HCT116 (cell line): ENCODE results near the gene USP8. TPM values are rescaled to one million over a fixed set of nuclear protein-coding genes. Genes with fewer than 3 reads are reported as not detected.
"Not testable (repeated sequence)": the region's sequence is repeated elsewhere in the genome, so short reads cannot be mapped to it uniquely, and the experiment has no call there.

Experiments used
- ATAC-seq: fragments of 200-7000 bp; cut with Tn5 transposase; 2 replicates; pipeline ENCODE4 v1.9.1; 2020; ENCODE audit warnings: mild to moderate bottlenecking, moderate library complexity
- BruUV-seq: library from RNA; stranded (reverse); fragments of 400-500 nt; replicated peaks from 2 replicates; lab custom pipeline; 2021; lab: Mats Ljungman, UMichigan
- CTCF ChIA-PET: fragments of 300-600 bp; sonication (Branson Sonifier 250); formaldehyde crosslinking; loops from one replicate; lab custom pipeline; 2021; ENCODE audit warnings: antibody characterized with exemption; lab: Charles Lee
- POLR2A ChIA-PET: fragments of 300-600, 350-600 bp; sonication (Branson Sonifier 250); formaldehyde crosslinking; loops from one replicate; lab custom pipeline; 2021; ENCODE audit warnings: antibody characterized with exemption; lab: Charles Lee
- RAD21 ChIA-PET, 2 experiments: fragments of 300-600 bp; sonication (Branson Sonifier 250); formaldehyde crosslinking; loops; one replicate each; lab custom pipeline; 2023; ENCODE audit warnings: low total read pairs in 2 of 2; ENCODE audit not compliant: uncharacterized antibody in 2 of 2, unreplicated experiment in 2 of 2, low non-redundant PET in 1 of 2; lab: Charles Lee
- DNase-seq: peaks from one replicate; pipeline ENCODE4 v3.0.0-alpha.2; 2010; ENCODE audit warnings: low read depth, low spot score
- H2AFZ ChIP-seq: fragments of 200-600 bp; shearing (Covaris generic), sonication (generic); 2 replicates; pipeline ENCODE4 v1.6.1; 2017; ENCODE audit warnings: low read depth, mixed run types, mixed read lengths, antibody characterized with exemption, low read length; ENCODE audit not compliant: poor library complexity, severe bottlenecking
- H3K27ac ChIP-seq: 2 replicates; pipeline ENCODE4 v1.5.1; 2012; ENCODE audit warnings: low read depth, low read length
- H3K27me3 ChIP-seq: fragments of 200-600 bp; sonication (generic); 2 replicates; pipeline ENCODE4 v1.6.1; 2016; ENCODE audit warnings: mixed run types, low read length, mixed read lengths; ENCODE audit not compliant: insufficient read depth
- H3K36me3 ChIP-seq, 2 experiments: fragments of 200-500 bp in 1 of 2; fragments of 200-600 bp in 1 of 2; sonication (Bioruptor generic) in 1 of 2; sonication (generic) in 1 of 2; 2 replicates each; pipeline versions ENCODE4 v1.5.1 to v1.6.1; 2014 to 2016; ENCODE audit warnings: low read length in 2 of 2, inconsistent platforms in 1 of 2, mixed read lengths in 1 of 2, mixed run types in 1 of 2; ENCODE audit not compliant: insufficient read depth in 2 of 2, control insufficient read depth in 1 of 2
- H3K4me1 ChIP-seq, 2 experiments: fragments of 200-600 bp in 1 of 2; sonication (generic) in 1 of 2; 2 replicates each; pipeline versions ENCODE4 v1.5.1 to v1.6.1; 2012 to 2017; ENCODE audit warnings: low read length in 2 of 2, inconsistent platforms in 1 of 2, mild to moderate bottlenecking in 1 of 2, mixed read lengths in 1 of 2, mixed run types in 1 of 2, moderate library complexity in 1 of 2; ENCODE audit not compliant: insufficient read depth in 2 of 2, control insufficient read depth in 1 of 2
- H3K4me2 ChIP-seq: fragments of 200-600 bp; sonication (generic); 2 replicates; pipeline ENCODE4 v1.6.1; 2017; ENCODE audit warnings: mixed run types, low read length, mixed read lengths
- H3K4me3 ChIP-seq, 2 experiments: fragments of 200-600 bp in 1 of 2; sonication (generic) in 1 of 2; replicated peaks in 1 of 2; 2 replicates each; pipeline ENCODE4 v1.5.1; 2011 to 2016; ENCODE audit warnings: low read length in 2 of 2, control low read depth in 1 of 2, low read depth in 1 of 2, mild to moderate bottlenecking in 1 of 2, mixed read lengths in 1 of 2, mixed run types in 1 of 2
- H3K79me2 ChIP-seq: fragments of 200-600 bp; sonication (generic); 2 replicates; pipeline ENCODE4 v1.6.1; 2017; ENCODE audit warnings: mild to moderate bottlenecking, mixed run types, low read length, moderate library complexity, mixed read lengths; ENCODE audit not compliant: insufficient read depth
- H3K9ac ChIP-seq: fragments of 200-600 bp; sonication (generic); 2 replicates; pipeline ENCODE4 v1.6.1; 2016; ENCODE audit warnings: low read length, mixed read lengths
- H3K9me2 ChIP-seq: fragments of 200-600 bp; sonication (generic), shearing (Covaris generic); 2 replicates; pipeline ENCODE4 v1.6.1; 2017; ENCODE audit warnings: mixed run types, mild to moderate bottlenecking, moderate library complexity; ENCODE audit not compliant: insufficient read depth
- H3K9me3 ChIP-seq, 2 experiments: fragments of 200-500 bp in 1 of 2; fragments of 200-600 bp in 1 of 2; sonication (Bioruptor generic) in 1 of 2; sonication (generic) in 1 of 2; 2 replicates each; pipeline ENCODE4 v1.6.1; 2014 to 2017; ENCODE audit warnings: low read length in 2 of 2, mixed read lengths in 2 of 2, inconsistent platforms in 1 of 2, low read depth in 1 of 2, mild to moderate bottlenecking in 1 of 2, mixed run types in 1 of 2, moderate library complexity in 1 of 2; ENCODE audit not compliant: control insufficient read depth in 1 of 2, insufficient read depth in 1 of 2
- H4K20me1 ChIP-seq: fragments of 200-600 bp; sonication (generic), shearing (Covaris generic); 2 replicates; pipeline ENCODE4 v1.6.1; 2017; ENCODE audit warnings: mixed run types, mild to moderate bottlenecking, moderate library complexity; ENCODE audit not compliant: insufficient read depth
- CEBPB ChIP-seq: IDR thresholded peaks from 2 replicates; pipeline ENCODE4 v1.6.1; 2012; ENCODE audit warnings: low read depth
- intact Hi-C: fragments of 100-400 bp; cut with micrococcal nuclease; formaldehyde crosslinking; loops from 2 replicates; pipeline ENCODE4 v1.10.0; 2022
- total RNA-seq: library from RNA; stranded (reverse); gene quantifications from one replicate; pipeline ENCODE4 v1.2.1, GENCODE V29; 2021; ENCODE audit not compliant: unreplicated experiment
- TF ChIP-seq, protein P1 (sequence below): IDR thresholded peaks from 2 replicates; pipeline ENCODE4 v1.6.1; 2012; ENCODE audit warnings: low read depth

Gene USP8
- total RNA-seq, 1 experiment from 2014 or later, result 67.9 TPM

DNA sequence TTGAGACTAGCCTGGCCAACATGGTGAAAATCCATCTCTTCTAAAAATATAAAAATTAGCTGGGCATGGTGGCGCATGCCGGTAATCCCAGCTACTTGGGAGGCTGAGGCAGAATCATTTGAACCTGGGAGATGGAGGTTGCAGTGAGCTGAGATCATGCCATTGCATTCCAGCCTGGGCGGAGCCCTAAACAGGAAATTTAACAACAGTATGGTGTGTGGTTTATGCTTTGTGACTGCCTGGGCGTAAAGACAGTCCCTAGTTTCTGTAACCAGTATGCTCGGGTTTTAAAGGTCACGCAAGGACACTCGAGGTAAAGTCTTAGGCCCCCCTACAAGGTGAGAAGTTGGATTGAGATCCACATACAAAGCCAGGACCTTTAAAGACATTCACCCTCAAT, 78.9 kb downstream of the USP8 start:
- DNase-seq (no peak), ATAC-seq (no peak)
- CTCF ChIA-PET, result no interaction called here
- Histone ChIP-seq H3K9me2 (no peaks in the 10 kb centered on the region), H3K4me3 (no peak overlapping the region), H3K4me2 (no peak overlapping the region), H4K20me1 (no peaks in the 10 kb centered on the region), H3K36me3 (peaks cover 9 to 23% of the 10 kb centered on the region in 2 experiments; a peak in 3 of 4 replicates), H3K27ac (no peak overlapping the region), H3K4me1 (no peaks in the 10 kb centered on the region), H3K27me3 (no peaks in the 10 kb centered on the region), H2AFZ (no peak overlapping the region), H3K9me3 (no peaks in the 10 kb centered on the region), H3K79me2 (no peaks in the 10 kb centered on the region), H3K9ac (no peak overlapping the region)
- TF ChIP-seq CEBPB, result no peak
- TF ChIP-seq, protein P1, sequence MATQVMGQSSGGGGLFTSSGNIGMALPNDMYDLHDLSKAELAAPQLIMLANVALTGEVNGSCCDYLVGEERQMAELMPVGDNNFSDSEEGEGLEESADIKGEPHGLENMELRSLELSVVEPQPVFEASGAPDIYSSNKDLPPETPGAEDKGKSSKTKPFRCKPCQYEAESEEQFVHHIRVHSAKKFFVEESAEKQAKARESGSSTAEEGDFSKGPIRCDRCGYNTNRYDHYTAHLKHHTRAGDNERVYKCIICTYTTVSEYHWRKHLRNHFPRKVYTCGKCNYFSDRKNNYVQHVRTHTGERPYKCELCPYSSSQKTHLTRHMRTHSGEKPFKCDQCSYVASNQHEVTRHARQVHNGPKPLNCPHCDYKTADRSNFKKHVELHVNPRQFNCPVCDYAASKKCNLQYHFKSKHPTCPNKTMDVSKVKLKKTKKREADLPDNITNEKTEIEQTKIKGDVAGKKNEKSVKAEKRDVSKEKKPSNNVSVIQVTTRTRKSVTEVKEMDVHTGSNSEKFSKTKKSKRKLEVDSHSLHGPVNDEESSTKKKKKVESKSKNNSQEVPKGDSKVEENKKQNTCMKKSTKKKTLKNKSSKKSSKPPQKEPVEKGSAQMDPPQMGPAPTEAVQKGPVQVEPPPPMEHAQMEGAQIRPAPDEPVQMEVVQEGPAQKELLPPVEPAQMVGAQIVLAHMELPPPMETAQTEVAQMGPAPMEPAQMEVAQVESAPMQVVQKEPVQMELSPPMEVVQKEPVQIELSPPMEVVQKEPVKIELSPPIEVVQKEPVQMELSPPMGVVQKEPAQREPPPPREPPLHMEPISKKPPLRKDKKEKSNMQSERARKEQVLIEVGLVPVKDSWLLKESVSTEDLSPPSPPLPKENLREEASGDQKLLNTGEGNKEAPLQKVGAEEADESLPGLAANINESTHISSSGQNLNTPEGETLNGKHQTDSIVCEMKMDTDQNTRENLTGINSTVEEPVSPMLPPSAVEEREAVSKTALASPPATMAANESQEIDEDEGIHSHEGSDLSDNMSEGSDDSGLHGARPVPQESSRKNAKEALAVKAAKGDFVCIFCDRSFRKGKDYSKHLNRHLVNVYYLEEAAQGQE, result no peak
- no TSS peak for BruUV-seq
- RAD21 ChIA-PET, result no interaction called here
- POLR2A ChIA-PET, result no interaction called here
- intact Hi-C loops, result no loop called here

DNA sequence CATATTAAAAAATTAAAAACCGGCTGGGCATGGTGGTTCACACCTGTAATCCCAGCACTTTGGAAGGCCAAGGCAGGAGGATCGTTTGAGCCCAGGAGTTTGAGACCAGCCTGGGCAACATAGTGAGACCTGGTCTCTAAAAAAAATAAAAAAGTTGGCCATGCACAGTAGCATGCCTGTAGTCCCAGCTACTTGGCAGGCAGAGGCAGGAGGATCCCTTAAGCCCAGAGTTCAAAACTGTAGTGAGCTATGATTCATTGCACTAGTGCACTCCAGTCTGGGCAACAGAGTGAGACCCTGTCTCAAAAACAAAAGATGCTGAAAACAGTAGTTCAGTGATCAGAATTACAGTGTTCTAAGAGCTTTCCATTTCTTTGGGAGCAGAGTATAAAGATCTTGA, 81.5 kb downstream of the USP8 start:
- H4K20me1 ChIP-seq, RAD21 ChIA-PET, H3K9ac ChIP-seq, H3K27me3 ChIP-seq, H3K4me1 ChIP-seq, intact Hi-C loops, BruUV-seq, H3K9me2 ChIP-seq, H2AFZ ChIP-seq, CTCF ChIA-PET, DNase-seq, H3K9me3 ChIP-seq, H3K79me2 ChIP-seq, H3K27ac ChIP-seq, H3K4me3 ChIP-seq, H3K4me2 ChIP-seq, H3K36me3 ChIP-seq, ATAC-seq, POLR2A ChIA-PET: not testable (repeated sequence)
